GM12878 (cell line): ENCODE measurements around the gene TAF6. TPM values are rescaled to one million over a fixed set of nuclear protein-coding genes. Genes with fewer than 3 reads are reported as not detected.
A peak's percentile ranks its signal among the peaks of the same experiment; 100 is the strongest.

Experiments used
- ATAC-seq: fragments of 200-7000 bp; cut with Tn5 transposase; 3 replicates; pipeline ENCODE4 v1.9.1; 2020; ENCODE audit warnings: mild to moderate bottlenecking, moderate library complexity
- BruUV-seq: library from RNA; stranded (reverse); fragments of 400-500 nt; replicated peaks from 2 replicates; lab custom pipeline; 2021; lab: Mats Ljungman, UMichigan
- CTCF ChIA-PET: fragments of 300-600 bp; sonication (Branson Sonifier 250); formaldehyde crosslinking; extraction: SDS; loops from one replicate; lab custom pipeline; 2021; ENCODE audit warnings: inconsistent platforms; lab: Yijun Ruan, JAX
- POLR2A ChIA-PET: fragments of 350-600 bp; formaldehyde crosslinking; extraction: SDS; loops from one replicate; lab custom pipeline; 2021; ENCODE audit warnings: inconsistent platforms; lab: Charles Lee
- RAD21 ChIA-PET: fragments of 300-600 bp; sonication (Branson Sonifier 250); formaldehyde crosslinking; loops from one replicate; lab custom pipeline; 2023; ENCODE audit warnings: antibody characterized with exemption; ENCODE audit not compliant: unreplicated experiment; lab: Charles Lee
- SMC1A ChIA-PET: fragments of 300-600 bp; sonication (Branson Sonifier 250); formaldehyde crosslinking; loops from one replicate; lab custom pipeline; 2023; ENCODE audit not compliant: unreplicated experiment, uncharacterized antibody; lab: Charles Lee
- DNase-seq: peaks from one replicate; pipeline ENCODE4 v3.0.0-alpha.2; 2011; ENCODE audit warnings: low read depth, low spot score
- FAIRE-seq: peaks from 3 replicates; lab custom pipeline; 2011; peaks lifted over from hg19 to GRCh38; lab: Jason Lieb, UNC
- H2AFZ ChIP-seq: 2 replicates; pipeline ENCODE4 v1.6.0; 2011; ENCODE audit warnings: low read depth, low read length, control low read depth; ENCODE audit not compliant: control insufficient read depth
- H3K27ac ChIP-seq: 2 replicates; pipeline ENCODE4 v1.5.1; 2011; ENCODE audit warnings: control low read depth; ENCODE audit not compliant: control insufficient read depth, insufficient read depth
- H3K27me3 ChIP-seq, 2 experiments: replicated peaks in 1 of 2; 2 replicates each; pipeline versions ENCODE4 v1.6.0 to v1.6.1; 2011; ENCODE audit warnings: low read length in 1 of 2; ENCODE audit not compliant: control insufficient read depth in 2 of 2, insufficient read depth in 2 of 2
- H3K36me3 ChIP-seq, 2 experiments: 2 replicates each; pipeline ENCODE4 v1.5.1; 2011; ENCODE audit warnings: low read length in 1 of 2; ENCODE audit not compliant: control insufficient read depth in 2 of 2, insufficient read depth in 2 of 2
- H3K4me1 ChIP-seq: 2 replicates; pipeline ENCODE4 v1.6.1; 2011; ENCODE audit warnings: mild to moderate bottlenecking, low read length, moderate library complexity, mixed read lengths; ENCODE audit not compliant: control insufficient read depth, insufficient read depth
- H3K4me2 ChIP-seq: 2 replicates; pipeline ENCODE4 v1.6.0; 2011; ENCODE audit warnings: control low read depth; ENCODE audit not compliant: control insufficient read depth, insufficient read depth
- H3K4me3 ChIP-seq: fragments of 200-600 bp; sonication (generic); 2 replicates; pipeline ENCODE4 v1.5.1; 2016
- H3K79me2 ChIP-seq: 2 replicates; pipeline ENCODE4 v1.6.0; 2011; ENCODE audit warnings: low read length; ENCODE audit not compliant: control insufficient read depth, insufficient read depth
- H3K9ac ChIP-seq: 2 replicates; pipeline ENCODE4 v1.8.0; 2011; ENCODE audit warnings: low read length, control low read depth, mixed read lengths; ENCODE audit not compliant: control insufficient read depth, insufficient read depth
- H3K9me3 ChIP-seq: replicated peaks from 3 replicates; pipeline ENCODE4 v1.5.1; 2011; ENCODE audit warnings: mild to moderate bottlenecking, low read length; ENCODE audit not compliant: control insufficient read depth, insufficient read depth
- H4K20me1 ChIP-seq: 2 replicates; pipeline ENCODE4 v1.6.0; 2011; ENCODE audit not compliant: control insufficient read depth, insufficient read depth
- CHD1 ChIP-seq: IDR thresholded peaks from 2 replicates; pipeline ENCODE4 v1.6.1; 2012; ENCODE audit warnings: low read depth, low read length, improper control_type of control experiment
- EP300 ChIP-seq, 2 experiments: fragments of 150-350 bp in 1 of 2; IDR thresholded peaks; 2 replicates each; pipeline ENCODE4 v1.6.1; 2011 to 2012; ENCODE audit warnings: low read depth in 2 of 2, low read length in 2 of 2, borderline replicate concordance in 1 of 2, improper control_type of control experiment in 1 of 2, inconsistent platforms in 1 of 2; ENCODE audit not compliant: control insufficient read depth in 1 of 2
- NFXL1 ChIP-seq: fragments of 450-650 bp; IDR thresholded peaks from 2 replicates; pipeline ENCODE4 v1.6.1; 2017; ENCODE audit warnings: antibody characterized with exemption, mild to moderate bottlenecking, borderline replicate concordance
- ZNF384 ChIP-seq: IDR thresholded peaks from 2 replicates; pipeline ENCODE4 v1.6.1; 2012; ENCODE audit warnings: low read depth, mild to moderate bottlenecking, low read length, improper control_type of control experiment, borderline replicate concordance
- WGBS: methylation state at CpG from one replicate; pipeline ENCODE4 v1.1.6; 2016; ENCODE audit warnings: low lambda C conversion rate; ENCODE audit not compliant: insufficient replicate concordance, insufficient coverage; ENCODE audit errors: missing lambda C conversion rate; 5-methylcytosine and 5-hydroxymethylcytosine counted together
- in situ Hi-C: fragments of 300-500 bp; cut with MboI; formaldehyde crosslinking; loops from 9 replicates; pipeline ENCODE4 v1.14.3; 2018; ENCODE audit warnings: mixed read lengths
- intact Hi-C: fragments of 100-400 bp; cut with micrococcal nuclease; formaldehyde crosslinking; loops from one replicate; pipeline ENCODE4 v1.14.2; 2022; ENCODE audit not compliant: unreplicated experiment
- polyA plus RNA-seq, 11 experiments: library from polyadenylated mRNA; depleted of rRNA in 4 of 11; unstranded in 6 of 11; stranded (reverse) in 5 of 11; fragments of >200 nt; fragmentation: Nextera tagmentation in 4 of 11; fragmentation: Illumina TruSeq in 1 of 11; extraction: Ambion mirVana in 4 of 11; extraction: Trizol in 1 of 11; gene quantifications; 1 replicate in 1 of 11; 2 replicates in 10 of 11; pipeline versions ENCODE4 v1.2.1 to v1.2.3, GENCODE V29; 2011 to 2016; ENCODE audit warnings: inconsistent platforms in 2 of 11, missing spikeins in 2 of 11, low read depth in 1 of 11
- total RNA-seq, 4 experiments: library from RNA; depleted of rRNA in 3 of 4; stranded (reverse); fragments of >200 nt in 3 of 4; fragmentation: Illumina TruSeq in 1 of 4; extraction: Trizol in 1 of 4; gene quantifications; 2 replicates each; pipeline versions ENCODE4 v1.2.1 to v1.2.3, GENCODE V29; 2013 to 2021
- TF ChIP-seq, protein P1 (sequence below): fragments of 450-650 bp; IDR thresholded peaks from 2 replicates; pipeline ENCODE4 v1.6.1; 2018; ENCODE audit warnings: mild to moderate bottlenecking, low read depth, moderate library complexity; ENCODE audit not compliant: partially characterized antibody
- TF ChIP-seq, protein P2 (sequence below): fragments of 450-650 bp; IDR thresholded peaks from 2 replicates; pipeline ENCODE4 v1.6.1; 2017; ENCODE audit warnings: mild to moderate bottlenecking, moderate library complexity
- TF ChIP-seq, protein P3 (sequence below): fragments of 450-650 bp; IDR thresholded peaks from 2 replicates; pipeline ENCODE4 v1.6.1; 2017; ENCODE audit warnings: antibody characterized with exemption, mild to moderate bottlenecking, moderate library complexity

The TAF6 gene
- total and polyA plus RNA-seq, 10 of the 15 experiments (the other 5 are each of a cell fraction or from before 2014, with no cell fraction given), result 0.27 to 42.6 (median 17.0) TPM

DNA sequence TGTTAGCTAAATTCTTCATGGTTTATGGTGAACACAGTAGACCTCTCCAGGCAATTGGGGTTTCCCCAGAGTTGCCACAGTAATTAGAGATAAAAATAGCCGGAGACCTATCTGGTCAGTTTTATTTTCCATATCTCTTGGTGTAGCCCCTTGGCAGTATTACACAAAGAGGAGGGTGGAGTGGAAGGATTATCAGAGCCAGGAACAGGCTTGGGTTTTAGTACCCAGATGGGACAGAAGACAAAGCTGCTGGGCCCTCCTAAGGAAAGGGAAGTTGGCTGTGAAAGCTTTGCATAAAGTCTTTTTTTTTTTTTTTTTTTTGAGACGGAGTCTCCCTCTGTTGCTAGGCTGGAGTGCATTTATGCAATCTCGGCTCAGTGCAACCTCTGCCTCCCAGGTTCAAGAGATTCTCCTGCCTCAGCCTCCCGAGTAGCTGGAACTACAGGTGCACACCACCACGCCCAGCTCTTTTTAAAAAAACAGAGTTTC lies 59.9 kb downstream of the TAF6 start:
- in situ Hi-C loops, result no loop called here
- no peaks in the 10 kb centered on the region for H3K79me2 ChIP-seq
- SMC1A ChIA-PET, result interaction anchor here (0.9 to 1.8 kb wide), 4 partner anchors 9 to 23 kb away, joined by 3 read pairs; partner anchors contain the start of gene ZSCAN21
- H3K27me3 ChIP-seq, result no peaks in the 10 kb centered on the region
- H3K4me3 ChIP-seq, result no peak overlapping the region
- 28% methylated on average over 5 of the region's 5 CpGs for WGBS
- intact Hi-C loops, result no loop called here
- H2AFZ ChIP-seq, result no peak overlapping the region
- H3K27ac ChIP-seq, result peak overlapping the region; percentile 3; the same call in 1 of the 2 replicates
- H3K9me3 ChIP-seq, result no peaks in the 10 kb centered on the region
- no peak for FAIRE-seq
- POLR2A ChIA-PET, result interaction anchor here (0.7 to 1.3 kb wide), 5 partner anchors 9 to 61 kb away, joined by 3 to 7 read pairs (median 3); partner anchors contain the start of gene ZNF3
- no peak for DNase-seq
- CTCF ChIA-PET, result interaction anchor here (0.7 to 1.5 kb wide), 6 partner anchors 9 to 72 kb away, joined by 3 to 5 read pairs (median 4); partner anchors contain the start of gene ZSCAN21
- H3K4me2 ChIP-seq, result no peak overlapping the region
- H3K4me1 ChIP-seq, result no peaks in the 10 kb centered on the region
- RAD21 ChIA-PET, result interaction anchor here (0.7 to 2.7 kb wide), 2 partner anchors 10 to 44 kb away, joined by 4 to 10 read pairs; partner anchors contain the start of gene ZSCAN21
- BruUV-seq, result no TSS peak
- peaks cover 2 to 9% of the 10 kb centered on the region in 2 experiments; a peak in 2 of 4 replicates for H3K36me3 ChIP-seq
- peak; percentile 46; the same call in 2 of the 3 replicates for ATAC-seq
- H3K9ac ChIP-seq, result no peak overlapping the region
- H4K20me1 ChIP-seq, result no peaks in the 10 kb centered on the region
- TF ChIP-seq CHD1, result no peak
- TF ChIP-seq, protein P1, sequence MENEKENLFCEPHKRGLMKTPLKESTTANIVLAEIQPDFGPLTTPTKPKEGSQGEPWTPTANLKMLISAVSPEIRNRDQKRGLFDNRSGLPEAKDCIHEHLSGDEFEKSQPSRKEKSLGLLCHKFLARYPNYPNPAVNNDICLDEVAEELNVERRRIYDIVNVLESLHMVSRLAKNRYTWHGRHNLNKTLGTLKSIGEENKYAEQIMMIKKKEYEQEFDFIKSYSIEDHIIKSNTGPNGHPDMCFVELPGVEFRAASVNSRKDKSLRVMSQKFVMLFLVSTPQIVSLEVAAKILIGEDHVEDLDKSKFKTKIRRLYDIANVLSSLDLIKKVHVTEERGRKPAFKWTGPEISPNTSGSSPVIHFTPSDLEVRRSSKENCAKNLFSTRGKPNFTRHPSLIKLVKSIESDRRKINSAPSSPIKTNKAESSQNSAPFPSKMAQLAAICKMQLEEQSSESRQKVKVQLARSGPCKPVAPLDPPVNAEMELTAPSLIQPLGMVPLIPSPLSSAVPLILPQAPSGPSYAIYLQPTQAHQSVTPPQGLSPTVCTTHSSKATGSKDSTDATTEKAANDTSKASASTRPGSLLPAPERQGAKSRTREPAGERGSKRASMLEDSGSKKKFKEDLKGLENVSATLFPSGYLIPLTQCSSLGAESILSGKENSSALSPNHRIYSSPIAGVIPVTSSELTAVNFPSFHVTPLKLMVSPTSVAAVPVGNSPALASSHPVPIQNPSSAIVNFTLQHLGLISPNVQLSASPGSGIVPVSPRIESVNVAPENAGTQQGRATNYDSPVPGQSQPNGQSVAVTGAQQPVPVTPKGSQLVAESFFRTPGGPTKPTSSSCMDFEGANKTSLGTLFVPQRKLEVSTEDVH, result no peak
- TF ChIP-seq, protein P2, sequence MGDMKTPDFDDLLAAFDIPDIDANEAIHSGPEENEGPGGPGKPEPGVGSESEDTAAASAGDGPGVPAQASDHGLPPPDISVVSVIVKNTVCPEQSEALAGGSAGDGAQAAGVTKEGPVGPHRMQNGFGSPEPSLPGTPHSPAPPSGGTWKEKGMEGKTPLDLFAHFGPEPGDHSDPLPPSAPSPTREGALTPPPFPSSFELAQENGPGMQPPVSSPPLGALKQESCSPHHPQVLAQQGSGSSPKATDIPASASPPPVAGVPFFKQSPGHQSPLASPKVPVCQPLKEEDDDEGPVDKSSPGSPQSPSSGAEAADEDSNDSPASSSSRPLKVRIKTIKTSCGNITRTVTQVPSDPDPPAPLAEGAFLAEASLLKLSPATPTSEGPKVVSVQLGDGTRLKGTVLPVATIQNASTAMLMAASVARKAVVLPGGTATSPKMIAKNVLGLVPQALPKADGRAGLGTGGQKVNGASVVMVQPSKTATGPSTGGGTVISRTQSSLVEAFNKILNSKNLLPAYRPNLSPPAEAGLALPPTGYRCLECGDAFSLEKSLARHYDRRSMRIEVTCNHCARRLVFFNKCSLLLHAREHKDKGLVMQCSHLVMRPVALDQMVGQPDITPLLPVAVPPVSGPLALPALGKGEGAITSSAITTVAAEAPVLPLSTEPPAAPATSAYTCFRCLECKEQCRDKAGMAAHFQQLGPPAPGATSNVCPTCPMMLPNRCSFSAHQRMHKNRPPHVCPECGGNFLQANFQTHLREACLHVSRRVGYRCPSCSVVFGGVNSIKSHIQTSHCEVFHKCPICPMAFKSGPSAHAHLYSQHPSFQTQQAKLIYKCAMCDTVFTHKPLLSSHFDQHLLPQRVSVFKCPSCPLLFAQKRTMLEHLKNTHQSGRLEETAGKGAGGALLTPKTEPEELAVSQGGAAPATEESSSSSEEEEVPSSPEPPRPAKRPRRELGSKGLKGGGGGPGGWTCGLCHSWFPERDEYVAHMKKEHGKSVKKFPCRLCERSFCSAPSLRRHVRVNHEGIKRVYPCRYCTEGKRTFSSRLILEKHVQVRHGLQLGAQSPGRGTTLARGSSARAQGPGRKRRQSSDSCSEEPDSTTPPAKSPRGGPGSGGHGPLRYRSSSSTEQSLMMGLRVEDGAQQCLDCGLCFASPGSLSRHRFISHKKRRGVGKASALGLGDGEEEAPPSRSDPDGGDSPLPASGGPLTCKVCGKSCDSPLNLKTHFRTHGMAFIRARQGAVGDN, result no peak
- no peak for TF ChIP-seq NFXL1
- TF ChIP-seq ZNF384, result peak; percentile 36
- TF ChIP-seq EP300 (IDR thresholded peaks at IDR 0.05; ENCODE audit: borderline replicate concordance in 1 of 2, control insufficient read depth in 1 of 2, low read depth in 2 of 2, low read length in 2 of 2), result no peak
- TF ChIP-seq, protein P3, sequence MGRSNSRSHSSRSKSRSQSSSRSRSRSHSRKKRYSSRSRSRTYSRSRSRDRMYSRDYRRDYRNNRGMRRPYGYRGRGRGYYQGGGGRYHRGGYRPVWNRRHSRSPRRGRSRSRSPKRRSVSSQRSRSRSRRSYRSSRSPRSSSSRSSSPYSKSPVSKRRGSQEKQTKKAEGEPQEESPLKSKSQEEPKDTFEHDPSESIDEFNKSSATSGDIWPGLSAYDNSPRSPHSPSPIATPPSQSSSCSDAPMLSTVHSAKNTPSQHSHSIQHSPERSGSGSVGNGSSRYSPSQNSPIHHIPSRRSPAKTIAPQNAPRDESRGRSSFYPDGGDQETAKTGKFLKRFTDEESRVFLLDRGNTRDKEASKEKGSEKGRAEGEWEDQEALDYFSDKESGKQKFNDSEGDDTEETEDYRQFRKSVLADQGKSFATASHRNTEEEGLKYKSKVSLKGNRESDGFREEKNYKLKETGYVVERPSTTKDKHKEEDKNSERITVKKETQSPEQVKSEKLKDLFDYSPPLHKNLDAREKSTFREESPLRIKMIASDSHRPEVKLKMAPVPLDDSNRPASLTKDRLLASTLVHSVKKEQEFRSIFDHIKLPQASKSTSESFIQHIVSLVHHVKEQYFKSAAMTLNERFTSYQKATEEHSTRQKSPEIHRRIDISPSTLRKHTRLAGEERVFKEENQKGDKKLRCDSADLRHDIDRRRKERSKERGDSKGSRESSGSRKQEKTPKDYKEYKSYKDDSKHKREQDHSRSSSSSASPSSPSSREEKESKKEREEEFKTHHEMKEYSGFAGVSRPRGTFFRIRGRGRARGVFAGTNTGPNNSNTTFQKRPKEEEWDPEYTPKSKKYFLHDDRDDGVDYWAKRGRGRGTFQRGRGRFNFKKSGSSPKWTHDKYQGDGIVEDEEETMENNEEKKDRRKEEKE, result no peak
